Stimulated activated CD4-positive, alpha-beta T cell treated with anti-CD3 and anti-CD28 coated beads, Interleukin-4, amount 100 ng/mL, for 1 hour (primary cell): ENCODE measurements around the gene OBSCN.
A peak's percentile ranks its signal among the peaks of the same experiment; 100 is the strongest.

Source experiments
- DNase-seq: peaks from one replicate; pipeline ENCODE4 v3.0.0-alpha.2; 2020

The OBSCN gene

DNA sequence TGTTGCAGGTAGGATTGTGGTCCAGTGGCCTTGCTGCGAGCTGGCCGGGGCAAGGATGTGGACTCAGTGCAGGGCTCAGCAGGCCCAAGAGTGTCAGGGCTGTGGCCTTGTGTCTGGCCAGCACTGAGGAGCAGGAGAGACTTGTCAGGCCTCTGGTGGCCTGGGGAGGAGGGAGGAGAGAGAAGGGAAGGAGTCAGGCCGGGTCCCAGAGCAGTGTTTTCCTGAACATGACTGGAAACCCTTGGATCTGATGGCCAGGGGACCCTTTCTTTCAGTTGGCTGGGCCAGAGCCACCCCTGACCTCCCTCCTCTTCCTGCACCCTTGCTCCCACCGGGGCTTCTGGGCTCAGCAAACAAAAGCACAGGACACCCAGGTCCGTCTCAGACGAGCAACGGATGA lies 37.2 kb upstream of the OBSCN start:
- no peak for DNase-seq

DNA sequence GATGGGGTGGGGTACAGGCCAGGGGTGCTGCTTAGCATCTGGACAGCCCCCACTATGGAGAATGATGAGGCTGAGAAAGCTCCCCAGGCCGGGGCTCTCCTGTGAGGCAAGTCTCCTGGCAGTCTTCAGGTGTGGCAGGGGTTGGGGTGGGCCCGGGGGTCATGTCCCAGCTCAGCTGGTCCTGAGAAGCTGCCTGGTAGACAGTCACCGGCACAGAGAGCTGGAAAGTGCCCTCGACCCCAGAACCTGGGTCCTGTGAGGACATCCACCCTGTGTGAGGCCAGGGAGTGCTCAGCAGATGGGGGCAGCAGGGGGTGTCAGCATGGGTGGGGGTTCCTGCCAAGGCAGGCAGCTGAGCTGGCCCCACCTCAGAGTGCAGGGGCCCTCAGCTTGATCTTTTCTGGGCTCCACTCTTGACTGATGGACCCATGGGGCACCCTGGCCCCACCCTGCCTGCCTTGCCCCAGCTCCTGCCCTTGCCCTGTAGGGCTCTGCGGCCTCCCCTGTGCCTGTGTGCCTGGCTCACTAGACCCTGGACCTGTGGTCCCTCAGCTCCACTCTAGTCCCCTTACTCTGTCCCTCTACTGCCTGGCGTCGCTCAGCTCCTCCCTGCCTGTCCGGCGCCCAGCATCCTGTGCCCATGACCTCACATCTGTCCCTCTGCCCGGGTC lies 36.5 kb upstream of the OBSCN start:
- no peak for DNase-seq

DNA sequence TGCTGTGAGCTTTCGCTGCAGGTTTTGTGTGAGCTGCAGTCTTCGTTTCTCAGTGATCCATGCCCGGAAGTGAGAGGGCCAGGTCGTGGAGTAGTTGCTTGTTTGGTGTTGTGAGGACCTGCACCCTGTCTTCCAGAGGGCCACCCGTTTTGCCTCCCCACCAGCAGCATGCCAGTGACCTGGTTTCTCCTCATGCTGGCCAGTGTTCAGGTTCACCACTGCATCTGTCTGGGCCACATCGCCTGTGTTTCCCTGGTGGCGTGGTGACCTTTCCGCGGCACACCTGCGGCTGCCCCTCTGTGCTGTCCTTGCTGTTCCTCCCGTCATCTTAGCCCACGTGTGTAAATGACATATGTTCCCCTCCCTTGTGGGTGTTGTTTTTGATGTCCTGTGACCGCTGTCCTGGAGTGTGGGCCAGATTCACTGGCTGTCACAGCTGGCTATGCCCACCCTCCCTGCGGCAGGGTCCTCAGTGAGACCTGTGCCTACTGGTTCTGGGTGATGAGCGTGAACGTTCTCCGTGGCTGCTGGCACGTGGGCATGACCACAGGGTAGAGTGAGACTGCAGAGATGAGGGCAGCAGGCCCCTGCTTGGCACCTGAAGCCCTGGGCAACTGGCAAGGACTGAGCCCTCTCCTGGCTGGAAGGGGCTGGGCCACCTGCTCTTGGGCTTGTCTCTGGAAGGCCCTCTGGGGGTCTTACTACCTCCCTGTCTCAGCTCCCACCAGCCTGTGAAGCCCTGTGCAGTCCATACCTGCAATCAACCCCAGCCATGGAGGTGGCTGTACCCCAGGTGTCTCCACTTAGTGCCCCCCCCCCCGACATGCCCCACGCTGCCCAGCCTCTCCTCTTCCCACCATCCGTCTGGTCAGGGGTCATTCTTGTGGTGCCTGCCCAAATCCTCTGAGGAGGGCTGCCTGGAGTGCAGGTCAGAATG lies 35.0 kb upstream of the OBSCN start:
- no peak for DNase-seq

DNA sequence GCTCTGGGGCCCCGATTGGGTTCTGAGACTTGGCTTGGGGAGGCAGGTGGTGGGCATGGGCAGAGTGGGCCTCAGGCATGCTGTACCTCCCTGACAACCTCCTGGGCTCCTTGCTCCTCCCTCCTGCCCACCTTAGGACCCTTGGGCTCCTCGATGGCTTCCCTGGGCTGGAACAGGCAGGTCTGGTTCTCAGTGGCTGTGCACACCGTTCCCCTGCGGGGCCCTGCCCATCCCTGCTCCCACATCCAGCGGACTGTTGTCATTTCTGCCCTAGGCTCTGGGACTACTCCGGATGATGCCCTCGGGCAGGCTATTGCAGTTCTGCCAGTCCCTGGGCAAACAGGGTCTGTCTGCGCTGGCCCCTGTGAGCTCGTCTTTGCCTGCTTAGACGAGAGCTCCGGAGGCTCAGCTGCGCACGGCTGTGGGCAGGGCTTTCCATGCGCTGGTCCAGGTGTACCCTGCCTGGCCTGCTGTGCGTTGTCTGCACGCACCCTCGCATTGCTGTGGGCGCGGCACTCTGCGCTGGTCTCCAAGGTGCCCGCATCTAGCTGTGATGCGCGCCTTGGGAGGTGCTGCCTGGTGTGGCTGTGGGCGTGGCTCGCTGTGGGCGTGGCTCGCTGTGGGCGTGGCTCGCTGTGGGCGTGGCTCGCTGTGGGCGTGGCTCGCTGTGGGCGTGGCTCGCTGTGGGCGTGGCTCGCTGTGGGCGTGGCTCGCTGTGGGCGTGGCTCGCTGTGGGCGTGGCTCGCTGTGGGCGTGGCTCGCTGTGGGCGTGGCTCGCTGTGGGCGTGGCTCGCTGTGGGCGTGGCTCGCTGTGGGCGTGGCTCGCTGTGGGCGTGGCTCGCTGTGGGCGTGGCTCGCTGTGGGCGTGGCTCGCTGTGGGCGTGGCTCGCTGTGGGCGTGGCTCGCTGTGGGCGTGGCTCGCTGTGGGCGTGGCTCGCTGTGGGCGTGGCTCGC lies 34.0 kb upstream of the OBSCN start:
- DNase-seq = peak; percentile 40

DNA sequence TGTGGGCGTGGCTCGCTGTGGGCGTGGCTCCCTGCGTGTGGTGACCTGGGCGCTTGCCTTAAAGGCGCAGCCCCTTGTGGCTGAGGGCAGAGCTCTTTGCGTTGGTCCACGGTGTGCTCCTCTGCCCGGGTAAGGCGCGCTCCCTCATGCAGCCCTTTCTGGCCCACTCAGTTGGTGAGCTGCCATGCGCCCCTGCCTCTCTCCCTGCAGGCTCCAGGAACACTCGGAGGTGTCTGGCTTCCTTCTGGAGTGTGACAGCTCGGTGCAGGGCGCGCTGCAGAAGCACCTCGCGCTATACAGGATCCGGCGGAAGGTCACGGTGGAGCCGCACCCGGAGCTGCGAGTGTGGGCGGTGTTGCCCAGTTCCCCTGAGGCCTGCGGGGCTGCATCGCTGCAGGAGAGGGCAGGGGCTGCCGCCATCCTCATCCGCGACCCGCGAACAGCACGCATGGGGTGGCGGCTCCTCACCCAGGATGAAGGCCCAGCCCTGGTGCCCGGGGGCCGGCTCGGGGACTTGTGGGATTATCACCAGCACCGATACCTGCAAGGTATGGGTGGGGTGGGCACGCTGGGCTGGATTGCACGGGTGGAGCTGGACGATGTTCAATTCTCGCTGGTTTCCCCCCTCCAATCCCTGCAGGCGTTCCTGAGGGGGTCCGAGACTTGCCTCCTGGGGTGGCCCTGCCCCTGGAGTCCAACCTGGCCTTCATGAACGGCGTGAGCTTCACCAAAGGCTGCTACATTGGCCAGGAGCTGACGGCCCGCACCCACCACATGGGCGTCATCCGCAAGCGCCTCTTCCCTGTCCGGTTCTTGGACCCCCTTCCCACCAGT lies 33.1 kb upstream of the OBSCN start:
- DNase-seq = no peak

DNA sequence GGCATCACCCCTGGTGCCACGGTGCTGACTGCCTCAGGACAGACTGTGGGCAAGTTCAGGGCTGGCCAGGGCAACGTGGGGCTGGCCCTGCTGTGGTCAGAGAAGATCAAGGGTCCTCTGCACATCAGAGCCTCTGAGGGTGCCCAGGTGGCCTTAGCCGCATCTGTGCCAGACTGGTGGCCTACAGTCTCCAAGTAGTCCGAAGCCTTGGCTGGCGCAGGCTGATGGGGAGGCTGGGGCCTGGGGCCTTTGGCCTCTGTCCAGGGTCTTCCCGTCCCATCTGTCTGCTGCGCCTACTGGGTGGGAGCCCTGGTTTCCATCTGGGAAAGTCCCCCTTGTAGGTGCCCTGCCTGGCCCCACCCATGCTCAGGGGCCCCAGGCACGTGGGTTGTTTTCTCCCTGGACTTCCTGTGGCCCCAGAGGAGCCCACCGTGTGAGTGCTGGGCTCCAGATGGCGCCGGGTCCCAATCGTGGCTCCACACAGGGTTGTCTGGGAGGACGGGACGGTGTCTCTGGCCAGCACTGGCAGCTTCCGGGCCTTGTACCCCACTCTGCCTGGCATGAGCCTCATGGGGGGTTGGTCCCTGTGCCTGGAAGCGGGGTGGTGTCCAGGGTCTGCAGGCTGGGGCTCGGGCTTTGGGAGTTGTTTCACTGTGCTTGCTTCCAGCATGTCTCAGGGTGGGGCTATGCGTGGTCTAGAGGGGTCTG lies 32.4 kb upstream of the OBSCN start:
- DNase-seq = no peak

DNA sequence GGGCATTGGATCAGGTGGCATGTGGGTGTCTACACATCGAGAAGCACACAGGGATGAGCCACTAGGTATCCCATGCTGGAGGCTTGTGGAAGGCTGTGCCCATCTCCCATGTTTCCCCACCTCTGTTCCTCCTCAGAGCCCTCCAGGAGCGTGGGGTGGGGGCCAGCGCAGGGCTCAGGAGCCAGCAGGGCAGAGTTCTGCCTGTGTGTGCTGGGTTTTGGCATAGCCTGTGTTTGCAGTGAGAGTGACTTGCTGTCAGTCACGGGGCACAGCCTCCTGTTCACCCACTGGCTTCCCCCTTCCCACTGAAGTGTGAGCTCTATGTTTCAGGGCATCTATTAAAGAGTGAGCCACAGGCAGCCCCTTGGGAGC lies 31.8 kb upstream of the OBSCN start:
- DNase-seq = no peak

DNA sequence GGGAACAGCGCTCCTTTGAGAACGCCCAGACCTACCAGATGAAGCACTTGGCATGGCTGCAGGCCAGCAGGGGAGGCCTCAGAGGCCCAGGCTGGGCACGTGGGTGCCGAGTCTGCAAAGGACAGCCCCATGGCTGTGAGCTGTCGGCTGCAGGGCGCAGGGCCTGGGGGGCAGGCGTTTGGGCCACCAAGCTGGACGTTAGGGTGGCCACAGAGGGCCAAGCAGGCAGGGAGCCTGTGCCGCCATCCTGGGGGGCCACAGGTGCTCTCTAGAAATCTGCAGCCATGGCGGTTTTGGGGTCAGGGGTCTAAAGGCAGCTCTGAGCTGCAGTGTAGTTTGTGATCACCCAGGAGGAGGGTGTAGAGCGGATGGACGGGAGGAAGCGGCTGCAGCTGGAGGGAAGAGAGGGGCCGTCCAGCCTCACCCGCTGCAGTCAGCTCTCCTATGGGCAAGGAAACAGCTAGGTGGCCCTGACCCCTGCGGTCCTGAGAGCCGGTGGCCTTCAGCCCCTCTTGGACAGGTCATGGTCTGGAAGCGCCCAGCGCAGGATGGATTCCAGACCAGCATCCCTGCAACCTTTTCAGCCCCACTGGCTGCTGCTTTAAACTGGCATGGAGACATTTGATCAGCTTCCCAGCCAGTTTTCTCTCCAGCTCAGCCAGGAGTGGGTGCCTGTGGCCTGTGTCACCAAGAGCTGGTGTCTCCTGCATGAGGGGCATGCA lies 31.2 kb upstream of the OBSCN start:
- DNase-seq = no peak

DNA sequence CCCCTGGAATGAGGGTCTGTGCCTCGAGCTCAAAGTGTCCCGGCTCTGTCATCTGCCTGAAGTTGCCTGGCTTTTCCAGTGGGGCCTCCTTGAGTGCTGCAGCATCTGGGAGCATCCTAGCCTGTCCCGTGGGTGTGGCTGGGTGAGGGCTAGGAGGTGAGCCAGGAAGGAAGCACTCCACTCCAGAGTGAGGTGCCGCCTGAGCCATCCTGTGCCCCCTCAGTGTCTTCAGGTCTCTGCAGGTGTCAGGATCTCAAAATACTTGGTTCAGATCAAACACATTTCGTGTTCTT lies 30.7 kb upstream of the OBSCN start:
- DNase-seq = no peak

DNA sequence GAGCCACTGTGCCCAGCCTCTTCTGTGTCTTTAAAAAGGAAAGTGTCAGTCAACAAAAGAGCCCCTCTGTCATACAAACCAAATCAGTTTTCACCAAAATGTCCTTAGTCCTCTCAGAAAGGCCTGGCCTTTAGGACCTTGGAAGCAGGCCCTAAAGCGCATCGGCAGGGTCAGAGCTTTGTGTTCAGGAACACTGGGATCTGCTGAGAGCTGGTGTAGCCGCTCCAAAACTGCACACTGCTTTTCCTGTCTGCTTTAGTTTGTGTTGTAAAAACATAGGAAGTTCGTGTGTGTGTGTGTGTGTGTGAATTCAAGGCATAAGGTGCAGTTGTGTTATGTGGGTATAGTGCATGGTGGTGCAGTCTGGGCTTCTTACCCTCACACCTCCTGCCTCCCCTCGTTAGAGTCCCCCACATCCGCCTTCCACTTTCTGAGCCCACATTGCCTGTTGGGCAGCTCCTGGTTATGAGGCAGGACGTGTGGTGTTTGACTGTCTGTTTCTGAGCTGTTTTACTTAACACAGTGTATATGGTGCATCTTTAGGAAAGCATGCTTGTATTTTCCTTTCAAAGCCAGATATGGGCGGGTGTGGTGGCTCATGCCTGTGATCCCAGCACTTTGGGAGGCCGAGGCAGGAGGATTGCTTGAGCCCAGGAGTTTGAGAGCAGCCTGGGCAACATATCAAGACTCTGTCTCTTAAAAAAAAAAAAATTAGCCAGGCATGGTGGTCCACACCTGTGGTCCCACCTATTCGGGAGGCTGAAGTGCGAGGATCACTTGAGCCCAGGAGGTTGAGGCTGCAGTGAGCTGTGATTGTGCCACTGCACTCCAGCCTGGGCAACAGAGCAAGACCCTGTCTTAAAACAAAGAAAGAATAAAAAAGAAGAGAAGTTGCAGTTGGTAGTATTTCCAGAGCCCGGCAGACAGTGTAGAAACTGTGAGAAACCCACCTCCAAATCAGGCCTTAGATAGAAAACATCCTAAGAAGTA lies 29.8 kb upstream of the OBSCN start:
- DNase-seq = no peak

DNA sequence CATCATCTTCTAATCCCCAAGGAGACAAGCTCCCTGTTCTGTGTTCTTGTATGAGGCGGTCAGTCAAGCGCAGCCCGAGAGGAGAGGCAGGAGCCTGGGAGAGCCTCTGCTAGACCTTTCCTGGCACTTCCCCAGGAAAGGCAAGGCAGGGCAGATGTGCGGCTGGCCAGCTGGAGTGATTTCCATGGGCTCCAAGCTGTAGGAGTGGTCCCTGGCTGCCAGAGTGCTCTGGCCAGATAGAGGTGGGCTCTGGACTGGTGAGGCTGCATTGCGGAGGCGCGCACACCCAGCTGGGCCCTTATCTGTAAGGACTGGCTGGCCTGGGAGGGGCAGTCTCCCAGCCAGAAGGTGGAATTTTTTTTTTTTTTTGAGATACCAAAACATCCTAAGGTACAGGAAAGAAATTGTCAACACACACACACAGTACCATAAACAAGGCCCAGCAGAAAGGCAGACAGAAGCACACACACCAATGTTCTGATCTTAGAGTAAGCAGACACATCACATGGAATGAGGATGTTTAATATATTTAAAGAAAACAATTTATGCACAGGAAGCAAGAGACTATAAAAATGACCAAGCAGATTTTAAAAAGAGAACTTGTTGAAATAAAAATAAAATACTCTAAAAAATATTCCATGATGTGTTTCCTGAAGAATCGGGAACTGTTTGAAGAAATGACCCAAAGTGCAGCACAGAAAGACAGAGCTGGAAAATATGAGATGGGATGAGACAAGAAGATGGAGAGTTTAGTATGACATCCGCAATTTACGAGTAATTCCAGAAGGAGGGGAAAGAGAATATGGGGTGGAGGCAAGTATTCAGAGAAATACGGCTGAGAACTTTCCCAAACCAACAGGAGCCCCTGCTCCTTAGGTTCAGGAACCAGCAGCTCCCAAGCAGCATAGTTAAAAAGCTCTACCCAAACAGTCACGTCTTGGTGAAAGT lies 28.8 kb upstream of the OBSCN start:
- DNase-seq = no peak

DNA sequence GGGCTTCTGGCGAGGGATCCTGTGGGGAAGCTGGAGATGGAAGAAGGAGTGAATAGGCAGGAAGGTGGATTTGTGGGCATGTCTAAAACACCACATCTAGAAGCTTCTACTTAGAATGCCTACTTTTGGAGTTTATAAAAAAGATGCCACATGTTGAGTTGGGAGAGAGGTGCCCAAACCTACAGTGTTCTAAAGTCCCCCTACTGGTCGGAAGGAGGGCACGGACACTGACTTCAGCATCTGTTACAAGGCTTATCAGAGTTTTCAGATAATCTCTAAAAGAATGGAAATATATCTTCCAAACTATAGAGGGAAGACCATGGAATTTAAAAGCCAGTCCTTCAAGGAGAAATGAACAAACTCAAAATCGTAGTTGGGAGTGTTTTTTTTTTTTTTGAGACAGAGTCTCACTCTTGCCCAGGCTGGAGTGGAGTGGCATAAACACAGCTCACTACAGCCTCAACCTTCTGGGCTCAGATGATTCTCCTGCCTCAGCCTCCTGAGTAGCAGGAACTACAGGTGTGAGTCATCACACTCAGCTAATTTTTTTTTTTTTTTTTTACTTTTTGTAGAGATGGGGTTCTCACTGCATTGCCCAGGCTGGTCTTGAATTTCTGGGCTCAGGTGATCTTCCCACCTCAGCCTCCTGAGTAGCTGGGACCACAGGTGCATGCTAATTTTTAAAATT lies 27.4 kb upstream of the OBSCN start:
- no peak for DNase-seq

DNA sequence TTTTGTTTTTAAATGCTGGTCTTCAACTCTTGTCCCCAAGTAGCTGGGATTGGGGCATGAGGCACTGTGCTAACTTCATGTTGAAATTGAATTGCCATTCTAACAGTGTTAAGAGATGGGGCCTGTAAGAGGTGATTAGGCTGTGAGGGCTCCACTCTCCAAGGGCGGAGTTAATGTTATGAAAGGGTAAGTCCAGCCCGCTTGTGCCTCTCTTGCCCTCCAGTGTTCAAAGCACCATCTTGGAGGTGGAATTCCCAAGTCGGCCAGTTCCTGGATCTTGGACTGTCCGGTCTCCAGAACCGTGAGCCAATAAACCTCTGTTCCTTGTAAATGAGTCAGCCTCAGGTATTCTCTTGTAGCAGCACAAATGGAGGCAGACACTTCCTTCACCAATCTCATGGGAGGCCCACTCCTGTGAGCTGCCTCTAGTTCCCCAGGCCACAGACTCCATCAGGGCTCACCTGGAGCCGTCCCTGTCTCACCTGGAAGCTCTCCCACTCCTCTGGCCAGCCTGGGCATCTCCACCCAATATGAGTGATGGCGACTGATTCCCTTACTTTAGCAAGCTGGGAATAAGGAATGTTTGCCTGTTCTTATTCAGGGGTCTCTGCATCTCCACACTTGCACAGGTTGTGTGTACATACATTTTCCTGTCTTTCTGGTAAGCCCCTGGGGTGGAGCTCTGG lies 26.7 kb upstream of the OBSCN start:
- DNase-seq = no peak

DNA sequence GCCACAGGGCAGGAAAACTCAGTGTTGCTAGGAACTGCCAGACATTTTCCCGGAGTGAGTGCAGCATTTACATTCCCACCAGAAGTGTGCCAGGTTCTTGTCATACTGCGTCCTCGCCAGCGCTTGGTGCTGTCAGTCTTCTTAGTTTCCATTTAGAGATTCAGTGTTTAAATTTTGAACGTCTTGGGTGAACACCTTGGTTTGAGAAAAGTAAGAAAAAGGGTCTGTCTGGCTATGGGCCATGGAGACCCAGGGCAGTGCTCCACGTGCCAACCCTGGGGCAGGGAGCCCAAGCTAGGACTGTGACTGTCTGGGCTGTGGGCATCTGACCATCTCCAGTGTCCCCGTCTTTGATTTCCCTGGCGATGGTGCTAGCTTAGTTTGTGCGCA lies 26.2 kb upstream of the OBSCN start:
- DNase-seq = no peak

DNA sequence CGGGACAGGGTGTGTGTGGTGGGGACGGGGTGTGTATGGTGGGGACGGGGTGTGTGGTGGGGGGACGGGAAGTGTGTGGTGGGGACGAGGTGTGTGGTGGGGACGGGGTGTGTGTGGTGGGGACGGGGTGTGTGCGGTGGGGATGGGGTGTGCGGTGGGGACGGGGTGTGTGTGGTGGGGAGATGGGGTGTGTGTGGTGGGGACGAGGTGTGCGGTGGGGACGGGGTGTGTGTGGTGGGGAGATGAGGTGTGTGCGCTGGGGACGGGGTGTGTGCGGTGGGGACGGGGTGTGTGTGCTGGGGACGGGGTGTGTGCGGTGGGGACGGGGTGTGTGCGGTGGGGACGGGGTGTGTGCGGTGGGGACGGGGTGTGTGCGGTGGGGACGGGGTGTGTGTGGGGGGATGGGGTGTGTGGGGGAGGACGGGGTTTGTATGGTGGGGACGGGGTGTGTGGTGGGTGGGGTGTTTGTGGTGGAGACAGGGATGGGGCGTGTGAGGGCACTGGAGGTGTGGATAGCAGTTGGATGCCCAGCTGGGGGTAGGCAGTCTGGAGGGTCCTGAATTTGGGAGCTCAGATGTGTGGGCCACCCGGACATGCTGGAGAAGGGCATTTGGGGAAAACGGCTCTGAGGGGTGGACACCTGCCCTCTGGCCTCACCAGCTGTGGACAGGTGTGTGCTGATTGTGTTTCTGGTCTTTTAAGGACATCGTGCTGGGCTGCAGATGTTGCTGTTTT lies 25.4 kb upstream of the OBSCN start:
- DNase-seq = no peak

DNA sequence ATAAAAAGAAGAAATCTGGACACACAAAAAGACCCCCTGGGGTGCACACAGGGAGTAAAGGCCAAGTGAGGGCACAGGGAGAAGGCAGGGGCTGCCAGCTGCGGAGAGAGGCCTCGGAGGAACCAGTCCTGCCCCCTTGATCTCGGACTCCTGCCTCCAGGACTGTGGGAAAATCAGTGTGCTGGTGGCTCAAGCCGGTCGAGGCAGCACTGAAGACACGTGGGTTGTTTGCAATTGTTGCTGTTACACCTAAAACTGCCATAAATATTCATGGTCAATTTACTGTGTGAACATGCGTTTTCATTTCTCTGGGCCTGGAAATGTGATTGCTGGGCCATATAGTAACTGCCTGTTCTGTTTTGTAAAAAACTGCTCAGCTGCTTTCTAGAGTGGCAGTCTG lies 23.7 kb upstream of the OBSCN start:
- no peak for DNase-seq

DNA sequence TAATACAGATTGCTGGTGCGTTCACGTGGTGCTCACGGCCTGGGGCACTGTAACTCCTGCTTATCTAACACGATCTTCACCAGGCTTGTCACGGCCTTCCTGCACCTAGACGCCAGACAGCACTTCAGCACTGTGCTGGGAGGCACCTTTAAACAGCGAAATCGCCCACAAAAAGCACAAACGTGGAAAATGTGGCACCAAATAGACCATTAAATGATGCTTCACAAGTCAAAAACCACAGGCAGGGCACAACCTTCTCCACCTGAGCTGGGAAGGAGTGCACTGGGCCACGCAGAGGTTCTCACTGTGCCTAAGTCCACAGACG lies 22.2 kb upstream of the OBSCN start:
- DNase-seq = no peak
